ENCODE results near the gene MANBA.

DNA sequence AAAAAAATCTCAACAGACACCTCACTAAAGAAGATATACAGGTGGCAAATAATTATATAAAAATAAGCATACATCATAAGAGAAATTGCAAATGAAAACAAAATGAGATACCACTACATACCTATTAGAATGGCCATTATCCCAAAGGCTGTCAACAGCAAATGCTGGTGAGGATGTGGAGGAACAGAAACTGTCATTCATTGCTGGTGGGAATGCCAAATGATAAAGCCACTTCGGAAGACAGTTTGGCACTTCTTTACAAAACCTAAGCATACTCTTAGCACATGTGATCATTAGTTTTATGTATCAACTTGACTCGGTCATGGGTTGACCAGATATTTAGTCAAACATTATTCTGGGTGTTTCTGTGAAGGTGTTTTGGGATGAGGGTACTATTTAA is 13.5 kb upstream of the MANBA start:
- TF ChIP-seq, protein P1, sequence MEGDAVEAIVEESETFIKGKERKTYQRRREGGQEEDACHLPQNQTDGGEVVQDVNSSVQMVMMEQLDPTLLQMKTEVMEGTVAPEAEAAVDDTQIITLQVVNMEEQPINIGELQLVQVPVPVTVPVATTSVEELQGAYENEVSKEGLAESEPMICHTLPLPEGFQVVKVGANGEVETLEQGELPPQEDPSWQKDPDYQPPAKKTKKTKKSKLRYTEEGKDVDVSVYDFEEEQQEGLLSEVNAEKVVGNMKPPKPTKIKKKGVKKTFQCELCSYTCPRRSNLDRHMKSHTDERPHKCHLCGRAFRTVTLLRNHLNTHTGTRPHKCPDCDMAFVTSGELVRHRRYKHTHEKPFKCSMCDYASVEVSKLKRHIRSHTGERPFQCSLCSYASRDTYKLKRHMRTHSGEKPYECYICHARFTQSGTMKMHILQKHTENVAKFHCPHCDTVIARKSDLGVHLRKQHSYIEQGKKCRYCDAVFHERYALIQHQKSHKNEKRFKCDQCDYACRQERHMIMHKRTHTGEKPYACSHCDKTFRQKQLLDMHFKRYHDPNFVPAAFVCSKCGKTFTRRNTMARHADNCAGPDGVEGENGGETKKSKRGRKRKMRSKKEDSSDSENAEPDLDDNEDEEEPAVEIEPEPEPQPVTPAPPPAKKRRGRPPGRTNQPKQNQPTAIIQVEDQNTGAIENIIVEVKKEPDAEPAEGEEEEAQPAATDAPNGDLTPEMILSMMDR (IDR thresholded peaks at IDR 0.05): no peak
- TF ChIP-seq HOXB13 (CRISPR knock-in tag; IDR thresholded peaks at IDR 0.05; ENCODE audit: low read depth): no peak
- TF ChIP-seq KDM5A (IDR thresholded peaks at IDR 0.05): no peak
- TF ChIP-seq, protein P2, sequence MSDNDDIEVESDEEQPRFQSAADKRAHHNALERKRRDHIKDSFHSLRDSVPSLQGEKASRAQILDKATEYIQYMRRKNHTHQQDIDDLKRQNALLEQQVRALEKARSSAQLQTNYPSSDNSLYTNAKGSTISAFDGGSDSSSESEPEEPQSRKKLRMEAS (IDR thresholded peaks at IDR 0.05): no peak
- no peak for TF ChIP-seq RAD21 (conservative IDR thresholded peaks at IDR 0.05 in 1 of 2, IDR thresholded peaks at IDR 0.05 in 1 of 2)
- TF ChIP-seq, protein P3, sequence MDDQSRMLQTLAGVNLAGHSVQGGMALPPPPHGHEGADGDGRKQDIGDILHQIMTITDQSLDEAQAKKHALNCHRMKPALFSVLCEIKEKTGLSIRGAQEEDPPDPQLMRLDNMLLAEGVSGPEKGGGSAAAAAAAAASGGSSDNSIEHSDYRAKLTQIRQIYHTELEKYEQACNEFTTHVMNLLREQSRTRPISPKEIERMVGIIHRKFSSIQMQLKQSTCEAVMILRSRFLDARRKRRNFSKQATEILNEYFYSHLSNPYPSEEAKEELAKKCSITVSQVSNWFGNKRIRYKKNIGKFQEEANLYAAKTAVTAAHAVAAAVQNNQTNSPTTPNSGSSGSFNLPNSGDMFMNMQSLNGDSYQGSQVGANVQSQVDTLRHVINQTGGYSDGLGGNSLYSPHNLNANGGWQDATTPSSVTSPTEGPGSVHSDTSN (IDR thresholded peaks at IDR 0.05): no peak

Data from A549 (cell line).